HCT116 (cell line): ENCODE data around the gene OXER1. TPM values are rescaled to one million over a fixed set of nuclear protein-coding genes. Genes with fewer than 3 reads are reported as not detected.

Experiments used
- ATAC-seq: fragments of 200-7000 bp; cut with Tn5 transposase; 2 replicates; pipeline ENCODE4 v1.9.1; 2020; ENCODE audit warnings: mild to moderate bottlenecking, moderate library complexity
- BruUV-seq: library from RNA; stranded (reverse); fragments of 400-500 nt; replicated peaks from 2 replicates; lab custom pipeline; 2021; lab: Mats Ljungman, UMichigan
- CTCF ChIA-PET: fragments of 300-600 bp; sonication (Branson Sonifier 250); formaldehyde crosslinking; loops from one replicate; lab custom pipeline; 2021; ENCODE audit warnings: antibody characterized with exemption; lab: Charles Lee
- POLR2A ChIA-PET: fragments of 300-600, 350-600 bp; sonication (Branson Sonifier 250); formaldehyde crosslinking; loops from one replicate; lab custom pipeline; 2021; ENCODE audit warnings: antibody characterized with exemption; lab: Charles Lee
- RAD21 ChIA-PET, 2 experiments: fragments of 300-600 bp; sonication (Branson Sonifier 250); formaldehyde crosslinking; loops; one replicate each; lab custom pipeline; 2023; ENCODE audit warnings: low total read pairs in 2 of 2; ENCODE audit not compliant: uncharacterized antibody in 2 of 2, unreplicated experiment in 2 of 2, low non-redundant PET in 1 of 2; lab: Charles Lee
- DNase-seq: peaks from one replicate; pipeline ENCODE4 v3.0.0-alpha.2; 2010; ENCODE audit warnings: low read depth, low spot score
- H2AFZ ChIP-seq: fragments of 200-600 bp; shearing (Covaris generic), sonication (generic); 2 replicates; pipeline ENCODE4 v1.6.1; 2017; ENCODE audit warnings: low read depth, mixed run types, mixed read lengths, antibody characterized with exemption, low read length; ENCODE audit not compliant: poor library complexity, severe bottlenecking
- H3K27ac ChIP-seq: 2 replicates; pipeline ENCODE4 v1.5.1; 2012; ENCODE audit warnings: low read depth, low read length
- H3K27me3 ChIP-seq: fragments of 200-600 bp; sonication (generic); 2 replicates; pipeline ENCODE4 v1.6.1; 2016; ENCODE audit warnings: mixed run types, low read length, mixed read lengths; ENCODE audit not compliant: insufficient read depth
- H3K36me3 ChIP-seq, 2 experiments: fragments of 200-500 bp in 1 of 2; fragments of 200-600 bp in 1 of 2; sonication (Bioruptor generic) in 1 of 2; sonication (generic) in 1 of 2; 2 replicates each; pipeline versions ENCODE4 v1.5.1 to v1.6.1; 2014 to 2016; ENCODE audit warnings: low read length in 2 of 2, inconsistent platforms in 1 of 2, mixed read lengths in 1 of 2, mixed run types in 1 of 2; ENCODE audit not compliant: insufficient read depth in 2 of 2, control insufficient read depth in 1 of 2
- H3K4me1 ChIP-seq, 2 experiments: fragments of 200-600 bp in 1 of 2; sonication (generic) in 1 of 2; 2 replicates each; pipeline versions ENCODE4 v1.5.1 to v1.6.1; 2012 to 2017; ENCODE audit warnings: low read length in 2 of 2, inconsistent platforms in 1 of 2, mild to moderate bottlenecking in 1 of 2, mixed read lengths in 1 of 2, mixed run types in 1 of 2, moderate library complexity in 1 of 2; ENCODE audit not compliant: insufficient read depth in 2 of 2, control insufficient read depth in 1 of 2
- H3K4me2 ChIP-seq: fragments of 200-600 bp; sonication (generic); 2 replicates; pipeline ENCODE4 v1.6.1; 2017; ENCODE audit warnings: mixed run types, low read length, mixed read lengths
- H3K4me3 ChIP-seq, 2 experiments: fragments of 200-600 bp in 1 of 2; sonication (generic) in 1 of 2; replicated peaks in 1 of 2; 2 replicates each; pipeline ENCODE4 v1.5.1; 2011 to 2016; ENCODE audit warnings: low read length in 2 of 2, control low read depth in 1 of 2, low read depth in 1 of 2, mild to moderate bottlenecking in 1 of 2, mixed read lengths in 1 of 2, mixed run types in 1 of 2
- H3K79me2 ChIP-seq: fragments of 200-600 bp; sonication (generic); 2 replicates; pipeline ENCODE4 v1.6.1; 2017; ENCODE audit warnings: mild to moderate bottlenecking, mixed run types, low read length, moderate library complexity, mixed read lengths; ENCODE audit not compliant: insufficient read depth
- H3K9ac ChIP-seq: fragments of 200-600 bp; sonication (generic); 2 replicates; pipeline ENCODE4 v1.6.1; 2016; ENCODE audit warnings: low read length, mixed read lengths
- H3K9me2 ChIP-seq: fragments of 200-600 bp; sonication (generic), shearing (Covaris generic); 2 replicates; pipeline ENCODE4 v1.6.1; 2017; ENCODE audit warnings: mixed run types, mild to moderate bottlenecking, moderate library complexity; ENCODE audit not compliant: insufficient read depth
- H3K9me3 ChIP-seq, 2 experiments: fragments of 200-500 bp in 1 of 2; fragments of 200-600 bp in 1 of 2; sonication (Bioruptor generic) in 1 of 2; sonication (generic) in 1 of 2; 2 replicates each; pipeline ENCODE4 v1.6.1; 2014 to 2017; ENCODE audit warnings: low read length in 2 of 2, mixed read lengths in 2 of 2, inconsistent platforms in 1 of 2, low read depth in 1 of 2, mild to moderate bottlenecking in 1 of 2, mixed run types in 1 of 2, moderate library complexity in 1 of 2; ENCODE audit not compliant: control insufficient read depth in 1 of 2, insufficient read depth in 1 of 2
- H4K20me1 ChIP-seq: fragments of 200-600 bp; sonication (generic), shearing (Covaris generic); 2 replicates; pipeline ENCODE4 v1.6.1; 2017; ENCODE audit warnings: mixed run types, mild to moderate bottlenecking, moderate library complexity; ENCODE audit not compliant: insufficient read depth
- ATF3 ChIP-seq: IDR thresholded peaks from 2 replicates; pipeline ENCODE4 v1.6.1; 2012
- CBX3 ChIP-seq: IDR thresholded peaks from 2 replicates; pipeline ENCODE4 v1.6.1; 2012; ENCODE audit warnings: low read depth
- EGR1 ChIP-seq: IDR thresholded peaks from 2 replicates; pipeline ENCODE4 v1.6.1; 2012; ENCODE audit warnings: low read depth
- EZH2 ChIP-seq: fragments of 200-600 bp; sonication (generic); IDR thresholded peaks from 2 replicates; pipeline ENCODE4 v1.6.1; 2017; ENCODE audit warnings: antibody characterized with exemption, mixed run types
- MAX ChIP-seq: IDR thresholded peaks from 2 replicates; pipeline ENCODE4 v1.6.1; 2012
- POLR2AphosphoS5 ChIP-seq: IDR thresholded peaks from 2 replicates; pipeline ENCODE4 v1.6.1; 2011; ENCODE audit warnings: mild to moderate bottlenecking, low read depth, low read length, moderate library complexity
- SIN3A ChIP-seq: IDR thresholded peaks from 2 replicates; pipeline ENCODE4 v1.6.1; 2012; ENCODE audit warnings: low read depth
- SP1 ChIP-seq: IDR thresholded peaks from 2 replicates; pipeline ENCODE4 v1.6.1; 2012; ENCODE audit warnings: low read depth
- SRF ChIP-seq: IDR thresholded peaks from 2 replicates; pipeline ENCODE4 v1.6.1; 2012; ENCODE audit warnings: low read depth
- TCF7L2 ChIP-seq: IDR thresholded peaks from 2 replicates; pipeline ENCODE4 v1.7.0; 2011; ENCODE audit warnings: borderline replicate concordance, inconsistent platforms; ENCODE audit not compliant: insufficient read depth, insufficient read length; ENCODE audit errors: extremely low read depth
- intact Hi-C: fragments of 100-400 bp; cut with micrococcal nuclease; formaldehyde crosslinking; loops from 2 replicates; pipeline ENCODE4 v1.10.0; 2022
- total RNA-seq: library from RNA; stranded (reverse); gene quantifications from one replicate; pipeline ENCODE4 v1.2.1, GENCODE V29; 2021; ENCODE audit not compliant: unreplicated experiment
- TF ChIP-seq, protein P1 (sequence below): IDR thresholded peaks from 2 replicates; pipeline ENCODE4 v1.6.1; 2011; ENCODE audit warnings: mild to moderate bottlenecking, low read length, moderate library complexity; ENCODE audit not compliant: insufficient replicate concordance; ENCODE audit errors: extremely low read depth

Gene OXER1
- total RNA-seq, 1 experiment from 2014 or later, result not detected

DNA sequence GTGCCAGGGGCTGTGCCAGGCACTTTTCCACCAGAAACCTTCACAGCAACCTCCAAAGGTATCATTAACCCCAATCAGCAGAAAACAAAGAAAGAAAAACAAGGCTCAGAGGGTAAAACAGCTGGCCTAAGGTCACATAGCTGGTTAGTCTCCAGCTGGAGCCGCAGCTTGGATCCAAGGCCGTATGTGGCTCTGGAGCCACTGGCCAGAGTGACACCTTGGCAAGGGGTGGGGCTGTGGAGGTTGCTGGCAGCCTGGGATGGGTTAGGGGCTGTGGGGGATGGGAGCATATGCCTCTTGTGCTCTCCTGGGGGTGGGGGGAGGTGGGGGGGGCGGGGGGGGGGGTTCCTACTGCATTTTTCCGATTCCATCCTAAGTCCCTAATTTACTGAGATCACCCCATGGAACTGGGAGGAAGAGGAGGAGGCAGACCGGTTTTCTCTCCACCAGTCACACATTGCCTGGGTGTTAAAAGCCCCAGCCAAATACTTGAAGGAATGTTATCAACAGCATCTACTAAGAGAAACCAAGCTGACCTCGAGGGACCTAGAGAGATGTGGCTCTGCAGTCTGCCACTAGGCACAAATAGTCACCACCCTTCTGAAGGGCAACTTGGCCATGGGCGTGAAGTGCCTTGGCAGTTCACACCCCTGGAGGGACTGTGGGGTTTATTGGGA lies 20.4 kb upstream of the OXER1 start:
- RAD21 ChIA-PET, result no interaction called here
- POLR2A ChIA-PET, result no interaction called here
- H3K9me3 ChIP-seq, result no peaks in the 10 kb centered on the region
- no peaks in the 10 kb centered on the region for H3K27me3 ChIP-seq
- CTCF ChIA-PET, result interaction anchor here (0.7 kb wide), 1 partner anchor 660 kb away, joined by 4 read pairs; no protein-coding TSS in a partner anchor
- H3K4me3 ChIP-seq, result no peak overlapping the region
- no peak overlapping the region for H3K4me2 ChIP-seq
- BruUV-seq, result no TSS peak
- DNase-seq (no peak), ATAC-seq (no peak)
- no peaks in the 10 kb centered on the region for H3K36me3 ChIP-seq
- no peaks in the 10 kb centered on the region for H4K20me1 ChIP-seq
- no peak overlapping the region for H3K9ac ChIP-seq
- no peaks in the 10 kb centered on the region for H3K79me2 ChIP-seq
- no peak overlapping the region for H3K27ac ChIP-seq
- intact Hi-C loops, result no loop called here
- no peak overlapping the region for H2AFZ ChIP-seq
- H3K9me2 ChIP-seq, result no peaks in the 10 kb centered on the region
- TF ChIP-seq SP1, result no peak
- no peak for TF ChIP-seq SIN3A
- TF ChIP-seq, protein P1, sequence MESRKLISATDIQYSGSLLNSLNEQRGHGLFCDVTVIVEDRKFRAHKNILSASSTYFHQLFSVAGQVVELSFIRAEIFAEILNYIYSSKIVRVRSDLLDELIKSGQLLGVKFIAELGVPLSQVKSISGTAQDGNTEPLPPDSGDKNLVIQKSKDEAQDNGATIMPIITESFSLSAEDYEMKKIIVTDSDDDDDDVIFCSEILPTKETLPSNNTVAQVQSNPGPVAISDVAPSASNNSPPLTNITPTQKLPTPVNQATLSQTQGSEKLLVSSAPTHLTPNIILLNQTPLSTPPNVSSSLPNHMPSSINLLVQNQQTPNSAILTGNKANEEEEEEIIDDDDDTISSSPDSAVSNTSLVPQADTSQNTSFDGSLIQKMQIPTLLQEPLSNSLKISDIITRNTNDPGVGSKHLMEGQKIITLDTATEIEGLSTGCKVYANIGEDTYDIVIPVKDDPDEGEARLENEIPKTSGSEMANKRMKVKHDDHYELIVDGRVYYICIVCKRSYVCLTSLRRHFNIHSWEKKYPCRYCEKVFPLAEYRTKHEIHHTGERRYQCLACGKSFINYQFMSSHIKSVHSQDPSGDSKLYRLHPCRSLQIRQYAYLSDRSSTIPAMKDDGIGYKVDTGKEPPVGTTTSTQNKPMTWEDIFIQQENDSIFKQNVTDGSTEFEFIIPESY, result no peak
- TF ChIP-seq EGR1, result no peak
- TF ChIP-seq EZH2, result no peak
- TF ChIP-seq TCF7L2, result no peak
- TF ChIP-seq CBX3, result no peak
- no peak for TF ChIP-seq POLR2AphosphoS5
- TF ChIP-seq MAX, result no peak
- TF ChIP-seq SRF, result no peak
- no peak for TF ChIP-seq ATF3
- no peaks in the 10 kb centered on the region for H3K4me1 ChIP-seq
